K562 (cell line): ENCODE data around the gene MAP1LC3A. TPM values are rescaled to one million over a fixed set of nuclear protein-coding genes. Genes with fewer than 3 reads are reported as not detected.

Experiments
- ATAC-seq: fragments of 200-7000 bp; cut with Tn5 transposase; 3 replicates; pipeline ENCODE4 v1.9.1; 2020; ENCODE audit warnings: moderate library complexity
- BruUV-seq: library from RNA; stranded (reverse); fragments of 400-500 nt; replicated peaks from 2 replicates; lab custom pipeline; 2021; lab: Mats Ljungman, UMichigan
- CTCF ChIA-PET: fragments of 300-600 bp; formaldehyde crosslinking; extraction: SDS; loops from one replicate; lab custom pipeline; 2021; ENCODE audit warnings: low intra/inter-chr PET ratio; lab: Yijun Ruan, JAX
- POLR2A ChIA-PET: fragments of 300-600, 350-650 bp; sonication (Branson Sonifier 250); formaldehyde crosslinking; extraction: SDS; loops from one replicate; lab custom pipeline; 2021; ENCODE audit warnings: antibody characterized with exemption, inconsistent platforms; lab: Yijun Ruan, JAX
- DNase-seq, 4 experiments: peaks; one replicate each; pipeline versions ENCODE4 v3.0.0 to v3.0.0-alpha.2; 2011 to 2018; ENCODE audit warnings: low spot score in 3 of 4, mixed read lengths in 3 of 4; ENCODE audit errors: extremely low read depth in 1 of 4
- FAIRE-seq: peaks from 2 replicates; lab custom pipeline; 2011; peaks lifted over from hg19 to GRCh38; lab: Jason Lieb, UNC
- H2AFZ ChIP-seq: 2 replicates; pipeline ENCODE4 v1.6.0; 2011; ENCODE audit warnings: low read depth, low read length, control low read depth, inconsistent platforms
- H3K27ac ChIP-seq: fragments of 200-600 bp; 3 replicates; pipeline ENCODE4 v1.8.0; 2011; ENCODE audit warnings: low read depth, mild to moderate bottlenecking, control low read depth, inconsistent platforms, low read length, moderate library complexity, mixed read lengths; ENCODE audit errors: extremely low read depth
- H3K27me3 ChIP-seq, 2 experiments: fragments of 300-600 bp in 1 of 2; 2 replicates in 1 of 2; 3 replicates in 1 of 2; pipeline versions ENCODE4 v1.6.0 to v1.8.0; 2011; ENCODE audit warnings: inconsistent platforms in 2 of 2, low read length in 2 of 2, mild to moderate bottlenecking in 1 of 2, mixed read lengths in 1 of 2, moderate library complexity in 1 of 2; ENCODE audit not compliant: control insufficient read depth in 2 of 2, insufficient read depth in 2 of 2
- H3K36me3 ChIP-seq: fragments of 300-600 bp; 3 replicates; pipeline ENCODE4 v1.8.0; 2011; ENCODE audit warnings: mild to moderate bottlenecking, low read length, inconsistent platforms; ENCODE audit not compliant: control insufficient read depth, insufficient read depth
- H3K4me1 ChIP-seq, 2 experiments: fragments of 200-600 bp in 1 of 2; replicated peaks in 1 of 2; 2 replicates in 1 of 2; 3 replicates in 1 of 2; pipeline versions ENCODE4 v1.5.1 to v1.8.0; 2011; ENCODE audit warnings: inconsistent platforms in 2 of 2, low read length in 2 of 2, mild to moderate bottlenecking in 1 of 2, mixed read lengths in 1 of 2, moderate library complexity in 1 of 2; ENCODE audit not compliant: control insufficient read depth in 2 of 2, insufficient read depth in 2 of 2
- H3K4me2 ChIP-seq: 2 replicates; pipeline ENCODE4 v1.6.1; 2011; ENCODE audit warnings: low read length, control low read depth, inconsistent platforms, mixed read lengths; ENCODE audit not compliant: insufficient read depth
- H3K4me3 ChIP-seq: fragments of 200-600 bp; sonication (generic), shearing (Covaris generic); 2 replicates; pipeline ENCODE4 v1.5.1; 2016; ENCODE audit warnings: control low read depth, inconsistent platforms
- H3K79me2 ChIP-seq: fragments of 200-600 bp; 3 replicates; pipeline ENCODE4 v1.8.0; 2011; ENCODE audit warnings: low read length, inconsistent platforms; ENCODE audit not compliant: control insufficient read depth, insufficient read depth
- H3K9ac ChIP-seq, 2 experiments: 2 replicates each; pipeline versions ENCODE4 v1.6.0 to v1.6.1; 2011; ENCODE audit warnings: low read depth in 2 of 2, low read length in 2 of 2, control low read depth in 1 of 2, inconsistent platforms in 1 of 2, mild to moderate bottlenecking in 1 of 2, mixed read lengths in 1 of 2; ENCODE audit not compliant: insufficient read depth in 1 of 2
- H3K9me1 ChIP-seq: one replicate; pipeline ENCODE4 v1.6.0; 2011; ENCODE audit warnings: inconsistent platforms, mild to moderate bottlenecking, low read length, moderate library complexity; ENCODE audit not compliant: control insufficient read depth, insufficient read depth
- H3K9me3 ChIP-seq: replicated peaks from 2 replicates; pipeline ENCODE4 v1.5.1; 2011; ENCODE audit warnings: low read depth, low read length, inconsistent platforms; ENCODE audit not compliant: control insufficient read depth, insufficient read depth
- H4K20me1 ChIP-seq: replicated peaks from 2 replicates; pipeline ENCODE4 v1.6.1; 2011; ENCODE audit warnings: low read length, inconsistent platforms, mixed read lengths; ENCODE audit not compliant: control insufficient read depth, insufficient read depth
- CXXC5 ChIP-seq: fragments of 250-450 bp; sonication (Bioruptor Pico); IDR thresholded peaks from 2 replicates; pipeline ENCODE4 v1.8.0; 2022; ENCODE audit warnings: inconsistent platforms, mild to moderate bottlenecking, moderate library complexity
- E2F6 ChIP-seq, 2 experiments: IDR thresholded peaks; 2 replicates each; pipeline ENCODE4 v1.6.1; 2011; ENCODE audit warnings: borderline replicate concordance in 1 of 2, control low read depth in 1 of 2, low read depth in 1 of 2, low read length in 1 of 2, mild to moderate bottlenecking in 1 of 2, mixed read lengths in 1 of 2, moderate library complexity in 1 of 2; ENCODE audit not compliant: insufficient read depth in 1 of 2, insufficient read length in 1 of 2, poor library complexity in 1 of 2, severe bottlenecking in 1 of 2; ENCODE audit errors: extremely low read depth in 1 of 2
- GTF2F1 ChIP-seq: IDR thresholded peaks from 2 replicates; pipeline ENCODE4 v1.6.1; 2011; ENCODE audit warnings: low read depth, low read length, improper control_type of control experiment
- HDGF ChIP-seq: fragments of 450-650 bp; IDR thresholded peaks from 2 replicates; pipeline ENCODE4 v1.6.1; 2016
- L3MBTL2 ChIP-seq: fragments of 450-650 bp; IDR thresholded peaks from 2 replicates; pipeline ENCODE4 v1.6.1; 2016; ENCODE audit warnings: mild to moderate bottlenecking, moderate library complexity
- MNT ChIP-seq, 2 experiments: fragments of 450-650 bp; conservative IDR thresholded peaks; 2 replicates each; pipeline ENCODE4 v1.6.1; 2017; ENCODE audit warnings: mild to moderate bottlenecking in 2 of 2, moderate library complexity in 2 of 2
- SLC30A9 ChIP-seq: fragments of 250-450 bp; sonication (Bioruptor Pico); IDR thresholded peaks from 2 replicates; pipeline ENCODE4 v1.8.0; 2022; ENCODE audit warnings: mild to moderate bottlenecking, moderate library complexity
- SMARCE1 ChIP-seq: fragments of 450-650 bp; IDR thresholded peaks from 2 replicates; pipeline ENCODE4 v1.7.1; 2016; ENCODE audit warnings: mild to moderate bottlenecking
- SRSF9 ChIP-seq: fragments of 200-400 bp; formaldehyde crosslinking; IDR thresholded peaks from 2 replicates; pipeline ENCODE4 v1.6.1; 2017; ENCODE audit warnings: low read depth, low read length, borderline replicate concordance
- TBP ChIP-seq: optimal IDR thresholded peaks from 2 replicates; pipeline ENCODE3; 2011; ENCODE audit warnings: low read depth, low read length, improper control_type of control experiment
- THAP12 ChIP-seq: fragments of 250-450 bp; sonication (Bioruptor Pico); IDR thresholded peaks from 2 replicates; pipeline ENCODE4 v1.9.0; 2021; ENCODE audit warnings: mild to moderate bottlenecking, inconsistent platforms
- ZBTB1 ChIP-seq: sonication (generic); formaldehyde crosslinking; IDR thresholded peaks from 2 replicates; pipeline ENCODE4 v1.8.1; 2023; ENCODE audit warnings: missing genetic modification reagents, low read depth, mild to moderate bottlenecking, borderline replicate concordance
- ZFX ChIP-seq: sonication (generic); formaldehyde crosslinking; IDR thresholded peaks from 2 replicates; pipeline ENCODE4 v1.8.0; 2022; ENCODE audit warnings: mild to moderate bottlenecking, missing genetic modification reagents, moderate library complexity
- ZNF583 ChIP-seq: fragments of 250-450 bp; sonication (Bioruptor Pico); IDR thresholded peaks from 2 replicates; pipeline ENCODE4 v1.4.0; 2020
- WGBS: fragments of 100-300 bp; shearing (Covaris generic); methylation state at CpG from one replicate; pipeline ENCODE4 v1.1.6; 2016; ENCODE audit warnings: low coverage, mixed read lengths; ENCODE audit not compliant: insufficient coverage; ENCODE audit errors: missing lambda C conversion rate; 5-methylcytosine and 5-hydroxymethylcytosine counted together
- in situ Hi-C: fragments of 300-500 bp; cut with MboI; formaldehyde crosslinking; loops from 4 replicates; pipeline ENCODE4 v1.15.0; 2018; ENCODE audit warnings: inconsistent platforms, mixed read lengths
- intact Hi-C: fragments of 100-400 bp; cut with micrococcal nuclease; formaldehyde crosslinking; loops from 2 replicates; pipeline ENCODE4 v1.14.2; 2022
- polyA plus RNA-seq, 8 experiments: library from polyadenylated mRNA; depleted of rRNA in 4 of 8; stranded (reverse) in 5 of 8; unstranded in 3 of 8; fragments of >200 nt; fragmentation: Nextera tagmentation in 2 of 8; fragmentation: Illumina TruSeq in 1 of 8; extraction: Ambion mirVana in 2 of 8; extraction: Trizol in 1 of 8; gene quantifications; 2 replicates each; pipeline versions ENCODE4 v1.2.1 to v1.2.3, GENCODE V29; 2011 to 2014; ENCODE audit warnings: inconsistent platforms in 1 of 8, missing spikeins in 1 of 8
- total RNA-seq, 7 experiments: library from RNA; depleted of rRNA in 6 of 7; stranded (reverse); fragments of >200 nt in 6 of 7; fragmentation: Illumina TruSeq in 2 of 7; extraction: Trizol in 2 of 7; gene quantifications; 2 replicates each; pipeline versions ENCODE4 v1.2.1 to v1.2.3, GENCODE V29; 2011 to 2021; ENCODE audit warnings: low replicate concordance in 1 of 7

Gene MAP1LC3A
- total and polyA plus RNA-seq, 9 of the 15 experiments (the other 6 are each of a cell fraction or from before 2014, with no cell fraction given) = 0.27 to 0.38 TPM; not detected in 7

DNA sequence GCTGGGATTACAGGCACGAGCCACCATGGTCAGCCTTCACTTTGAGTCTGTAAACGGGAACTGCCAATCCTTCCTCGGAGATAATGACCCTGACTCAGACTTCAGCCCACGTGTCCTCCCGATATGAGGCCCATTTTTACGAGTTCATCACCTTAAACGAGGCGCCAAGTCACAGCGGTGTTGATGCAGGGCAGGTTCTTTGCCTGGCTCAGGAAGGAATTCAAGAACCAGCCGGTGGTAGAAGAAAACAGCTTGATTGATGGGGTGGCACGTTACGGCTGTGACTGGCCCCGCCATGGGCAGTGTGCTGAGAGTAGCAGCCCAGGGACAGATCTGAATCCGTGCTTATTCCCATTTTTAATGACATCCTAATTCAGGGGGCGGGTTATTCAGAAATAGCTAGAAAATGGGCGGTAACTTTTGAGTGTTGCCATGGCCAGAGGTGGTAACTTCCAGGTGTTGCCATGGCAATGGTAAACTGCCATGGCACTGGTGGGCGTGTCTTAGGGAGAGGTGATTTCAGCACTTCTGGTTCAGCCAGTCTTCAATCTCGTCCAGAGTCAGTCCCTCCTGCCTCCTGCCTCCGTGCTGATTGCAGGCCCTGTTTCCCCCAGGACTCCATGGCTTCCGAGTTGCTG is 9.1 kb upstream of the MAP1LC3A start:
- ATAC-seq (peak; percentile 50; the same call in 2 of the 3 replicates), FAIRE-seq (peak; percentile 90), DNase-seq (peak in 2 of 4 experiments; percentile 60 to 63)
- ChIA-PET POLR2A (no interaction called here), CTCF (no interaction called here)
- Histone ChIP-seq H3K9ac (peak overlapping the region in 1 of 2 experiments; percentile 76; a peak in 1 of 4 replicates), H3K79me2 (no peaks in the 10 kb centered on the region), H3K27me3 (no peaks in the 10 kb centered on the region; a peak in 1 of 5 replicates), H2AFZ (peak overlapping the region; percentile 64), H3K4me3 (no peak overlapping the region), H3K4me2 (peak overlapping the region; percentile 14; the same call in 1 of the 2 replicates), H3K9me3 (no peaks in the 10 kb centered on the region), H3K9me1 (peaks cover 10% of the 10 kb centered on the region), H3K4me1 (peaks cover 10 to 20% of the 10 kb centered on the region in 2 experiments; a peak in 4 of 5 replicates), H4K20me1 (no peaks in the 10 kb centered on the region), H3K27ac (no peak overlapping the region), H3K36me3 (no peaks in the 10 kb centered on the region)
- WGBS = 38% methylated on average over 20 of the region's 20 CpGs
- no TSS peak for BruUV-seq
- in situ Hi-C loops (no loop called here), intact Hi-C loops (no loop called here)
- TF ChIP-seq E2F6 (IDR thresholded peaks at IDR 0.05; ENCODE audit: borderline replicate concordance in 1 of 2, extremely low read depth in 1 of 2, insufficient read depth in 1 of 2, insufficient read length in 1 of 2, low read depth in 1 of 2, low read length in 1 of 2, poor library complexity in 1 of 2, severe bottlenecking in 1 of 2) (peak; percentile 60 to 74), SMARCE1 (peak; percentile 58), ZNF583 (no peak), TBP (no peak), HDGF (no peak), THAP12 (CRISPR knock-in tag) (no peak), MNT (conservative IDR thresholded peaks at IDR 0.05) (peak; percentile 40 to 74; a peak in 3 of 4 replicates), SLC30A9 (CRISPR knock-in tag) (no peak), L3MBTL2 (peak; percentile 98), SRSF9 (no peak), ZFX (CRISPR knock-in tag) (peak; percentile 66), GTF2F1 (no peak), CXXC5 (no peak), ZBTB1 (no peak)
